GM21717 (cell line): ENCODE data around the gene CELF2.

Experiments
- ATAC-seq: cut with Tn5 transposase; IDR thresholded peaks from one replicate; pipeline ENCODE4 v1.9.1; 2021; ENCODE audit warnings: mild to moderate bottlenecking, moderate library complexity; ENCODE audit not compliant: unreplicated experiment

Gene CELF2

GRCh38 chr10:11152801-11153200 lies 135.1 kb downstream of the CELF2 start:
- ATAC-seq: no peak

GRCh38 chr10:11153245-11153644 lies 135.6 kb downstream of the CELF2 start:
- ATAC-seq: no peak

- ATAC-seq: no peak
These were observed 136.1 kb downstream of the CELF2 start for GRCh38 chr10:11153766-11154165.

GRCh38 chr10:11154333-11154732 lies 136.7 kb downstream of the CELF2 start:
- peak; percentile 53 for ATAC-seq

- no peak for ATAC-seq
These were observed 137.3 kb downstream of the CELF2 start for GRCh38 chr10:11154849-11155498.

GRCh38 chr10:11156480-11156879 lies 138.8 kb downstream of the CELF2 start:
- ATAC-seq: no peak

- ATAC-seq: no peak
These were observed 139.8 kb downstream of the CELF2 start for GRCh38 chr10:11157292-11158076.

GRCh38 chr10:11158080-11158479 lies 140.4 kb downstream of the CELF2 start:
- no peak for ATAC-seq

- ATAC-seq: no peak
These were observed 142.0 kb downstream of the CELF2 start for GRCh38 chr10:11159543-11160215.

- no peak for ATAC-seq
These were observed 143.4 kb downstream of the CELF2 start for GRCh38 chr10:11161096-11161495.

- ATAC-seq: no peak
These were observed 144.2 kb downstream of the CELF2 start for GRCh38 chr10:11161910-11162309.

- peak; percentile 73 for ATAC-seq
These were observed 145.3 kb downstream of the CELF2 start for GRCh38 chr10:11162828-11163599.

- ATAC-seq: no peak
These were observed 146.3 kb downstream of the CELF2 start for GRCh38 chr10:11163780-11164550.

GRCh38 chr10:11164551-11164802 lies 146.8 kb downstream of the CELF2 start:
- ATAC-seq: no peak

GRCh38 chr10:11164803-11165590 lies 147.3 kb downstream of the CELF2 start:
- ATAC-seq: peak; percentile 25

- ATAC-seq: peak; percentile 57
These were observed 148.2 kb downstream of the CELF2 start for GRCh38 chr10:11165591-11166543.

- no peak for ATAC-seq
These were observed 148.9 kb downstream of the CELF2 start for GRCh38 chr10:11166550-11166949.

- no peak for ATAC-seq
These were observed 149.7 kb downstream of the CELF2 start for GRCh38 chr10:11167233-11167966.
